Keratinocyte (primary cell): Measurements from ENCODE around the gene CTR9. TPM values are rescaled to one million over a fixed set of nuclear protein-coding genes. Genes with fewer than 3 reads are reported as not detected.

Source experiments
- DNase-seq: peaks from one replicate; pipeline ENCODE4 v3.0.0-alpha.2; 2011; ENCODE audit warnings: low read depth, missing footprints, low spot score
- FAIRE-seq: peaks from 2 replicates; lab custom pipeline; 2011; peaks lifted over from hg19 to GRCh38; lab: Jason Lieb, UNC
- H2AFZ ChIP-seq: 2 replicates; pipeline ENCODE4 v1.6.0; 2012; ENCODE audit warnings: low read length, control low read depth, inconsistent platforms; ENCODE audit not compliant: control insufficient read depth
- H3K27ac ChIP-seq: 2 replicates; pipeline ENCODE4 v1.5.1; 2011; ENCODE audit warnings: low read length; ENCODE audit not compliant: control insufficient read depth, insufficient read depth
- H3K27me3 ChIP-seq: 3 replicates; pipeline ENCODE4 v1.6.0; 2011; ENCODE audit warnings: low read length; ENCODE audit not compliant: control insufficient read depth, insufficient read depth; ENCODE audit errors: extremely low read depth
- H3K36me3 ChIP-seq, 2 experiments: 2 replicates in 1 of 2; 3 replicates in 1 of 2; pipeline ENCODE4 v1.5.1; 2011; ENCODE audit warnings: low read length in 2 of 2, mild to moderate bottlenecking in 1 of 2; ENCODE audit not compliant: control insufficient read depth in 2 of 2, insufficient read depth in 2 of 2; ENCODE audit errors: extremely low read depth in 1 of 2
- H3K4me1 ChIP-seq: 3 replicates; pipeline ENCODE4 v1.5.1; 2011; ENCODE audit warnings: low read length; ENCODE audit not compliant: control insufficient read depth, insufficient read depth; ENCODE audit errors: extremely low read depth
- H3K4me2 ChIP-seq: 3 replicates; pipeline ENCODE4 v1.6.0; 2011; ENCODE audit warnings: low read depth, low read length; ENCODE audit not compliant: control insufficient read depth, insufficient read depth; ENCODE audit errors: extremely low read depth
- H3K4me3 ChIP-seq, 3 experiments: fragments of 200-600 bp in 1 of 3; sonication (generic) in 1 of 3; 2 replicates in 2 of 3; 3 replicates in 1 of 3; pipeline ENCODE4 v1.5.1; 2011 to 2016; ENCODE audit warnings: low read length in 3 of 3, mild to moderate bottlenecking in 3 of 3, control low read depth in 2 of 3, inconsistent platforms in 1 of 3, low read depth in 1 of 3, mixed read lengths in 1 of 3, mixed run types in 1 of 3, moderate library complexity in 1 of 3; ENCODE audit not compliant: control insufficient read depth in 2 of 3, insufficient read depth in 2 of 3; ENCODE audit errors: extremely low read depth in 1 of 3
- H3K79me2 ChIP-seq: 2 replicates; pipeline ENCODE4 v1.6.0; 2012; ENCODE audit warnings: low read length; ENCODE audit not compliant: control insufficient read depth, insufficient read depth
- H3K9ac ChIP-seq: 3 replicates; pipeline ENCODE4 v1.6.0; 2011; ENCODE audit warnings: low read length; ENCODE audit not compliant: control insufficient read depth, insufficient read depth; ENCODE audit errors: extremely low read depth
- H3K9me1 ChIP-seq: 3 replicates; pipeline ENCODE4 v1.6.0; 2011; ENCODE audit warnings: low read length; ENCODE audit not compliant: control insufficient read depth, insufficient read depth; ENCODE audit errors: extremely low read depth
- H3K9me3 ChIP-seq: 2 replicates; pipeline ENCODE4 v1.5.1; 2012; ENCODE audit warnings: low read depth, low read length; ENCODE audit not compliant: control insufficient read depth
- H4K20me1 ChIP-seq: 3 replicates; pipeline ENCODE4 v1.6.0; 2011; ENCODE audit warnings: low read length; ENCODE audit not compliant: control insufficient read depth, insufficient read depth; ENCODE audit errors: extremely low read depth
- CTCF ChIP-seq, 3 experiments: IDR thresholded peaks in 1 of 3; conservative IDR thresholded peaks in 1 of 3; optimal IDR thresholded peaks in 1 of 3; 2 replicates in 2 of 3; 3 replicates in 1 of 3; pipeline versions ENCODE3 to v1.5.1; 2011; ENCODE audit warnings: low read length in 3 of 3, mild to moderate bottlenecking in 3 of 3, moderate library complexity in 2 of 3, control low read depth in 1 of 3, inconsistent platforms in 1 of 3; ENCODE audit not compliant: insufficient read depth in 2 of 3; ENCODE audit errors: extremely low read depth in 1 of 3
- EZH2 ChIP-seq: IDR thresholded peaks from one replicate; pipeline ENCODE4 v1.6.1; 2012; ENCODE audit warnings: inconsistent platforms, mild to moderate bottlenecking, low read length, moderate library complexity
- dilution Hi-C: fragments of 300-500 bp; cut with MboI; formaldehyde crosslinking; loops from one replicate; pipeline ENCODE4 v1.7.0; 2020; ENCODE audit warnings: low sequenced_read_pairs; ENCODE audit not compliant: extremely low pct_ligation_motif_present
- polyA plus RNA-seq, 5 experiments: library from polyadenylated mRNA; depleted of rRNA in 3 of 5; stranded (reverse) in 3 of 5; stranded (forward) in 1 of 5; unstranded in 1 of 5; fragments of >200 nt; gene quantifications; 1 replicate in 1 of 5; 2 replicates in 3 of 5; 3 replicates in 1 of 5; pipeline versions ENCODE4 v1.2.1 to v1.2.3, GENCODE V29; 2011 to 2012; ENCODE audit warnings: missing spikeins in 2 of 5, low read depth in 1 of 5, low replicate concordance in 1 of 5

CTR9 gene
- polyA plus RNA-seq, 1 donor (not counting 4 experiments of a cell fraction or from before 2014, with no cell fraction given) = 21.8 TPM

- TF ChIP-seq EZH2 (no peak), CTCF (optimal IDR thresholded peaks at IDR 0.05 in 1 of 3, IDR thresholded peaks at IDR 0.05 in 1 of 3, conservative IDR thresholded peaks at IDR 0.05 in 1 of 3; ENCODE audit: extremely low read depth in 1 of 3, insufficient read depth in 2 of 3, low read length in 3 of 3) (no peak)
- Histone ChIP-seq H3K27me3 (no peaks in the 10 kb centered on the region), H3K9me3 (no peaks in the 10 kb centered on the region), H4K20me1 (no peaks in the 10 kb centered on the region), H2AFZ (no peak overlapping the region), H3K79me2 (no peaks in the 10 kb centered on the region), H3K4me2 (no peak overlapping the region), H3K4me3 (no peak overlapping the region), H3K4me1 (no peaks in the 10 kb centered on the region), H3K27ac (no peak overlapping the region), H3K36me3 (no peaks in the 10 kb centered on the region), H3K9me1 (no peaks in the 10 kb centered on the region), H3K9ac (no peak overlapping the region)
- FAIRE-seq (no peak), DNase-seq (no peak)
- dilution Hi-C loops = no loop called here
These were observed 34.1 kb downstream of the CTR9 start for GRCh38 chr11:10785146-10785474.

GRCh38 chr11:10786451-10786850 lies 35.4 kb downstream of the CTR9 start:
- dilution Hi-C loops = no loop called here
- TF ChIP-seq EZH2 (no peak), CTCF (optimal IDR thresholded peaks at IDR 0.05 in 1 of 3, IDR thresholded peaks at IDR 0.05 in 1 of 3, conservative IDR thresholded peaks at IDR 0.05 in 1 of 3; ENCODE audit: extremely low read depth in 1 of 3, insufficient read depth in 2 of 3, low read length in 3 of 3) (no peak)

More at GRCh38 chr11:10786451-10786850, 35.4 kb downstream of the CTR9 start:
- Histone ChIP-seq H3K9ac (no peak overlapping the region), H3K27me3 (no peaks in the 10 kb centered on the region), H3K36me3 (no peaks in the 10 kb centered on the region), H3K4me2 (no peak overlapping the region), H4K20me1 (no peaks in the 10 kb centered on the region), H3K9me1 (no peaks in the 10 kb centered on the region), H3K4me3 (no peak overlapping the region), H3K4me1 (no peaks in the 10 kb centered on the region), H3K27ac (no peak overlapping the region), H3K79me2 (no peaks in the 10 kb centered on the region), H3K9me3 (no peaks in the 10 kb centered on the region), H2AFZ (no peak overlapping the region)
- DNase-seq = no peak
- FAIRE-seq = no peak
